Fibroblast of gingiva (primary cell): ENCODE results near the gene CISD3.

Source experiments
- DNase-seq: peaks from one replicate; pipeline ENCODE4 v3.0.0-alpha.2; 2011; ENCODE audit warnings: low read depth

The CISD3 gene, protein sequence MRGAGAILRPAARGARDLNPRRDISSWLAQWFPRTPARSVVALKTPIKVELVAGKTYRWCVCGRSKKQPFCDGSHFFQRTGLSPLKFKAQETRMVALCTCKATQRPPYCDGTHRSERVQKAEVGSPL

DNA sequence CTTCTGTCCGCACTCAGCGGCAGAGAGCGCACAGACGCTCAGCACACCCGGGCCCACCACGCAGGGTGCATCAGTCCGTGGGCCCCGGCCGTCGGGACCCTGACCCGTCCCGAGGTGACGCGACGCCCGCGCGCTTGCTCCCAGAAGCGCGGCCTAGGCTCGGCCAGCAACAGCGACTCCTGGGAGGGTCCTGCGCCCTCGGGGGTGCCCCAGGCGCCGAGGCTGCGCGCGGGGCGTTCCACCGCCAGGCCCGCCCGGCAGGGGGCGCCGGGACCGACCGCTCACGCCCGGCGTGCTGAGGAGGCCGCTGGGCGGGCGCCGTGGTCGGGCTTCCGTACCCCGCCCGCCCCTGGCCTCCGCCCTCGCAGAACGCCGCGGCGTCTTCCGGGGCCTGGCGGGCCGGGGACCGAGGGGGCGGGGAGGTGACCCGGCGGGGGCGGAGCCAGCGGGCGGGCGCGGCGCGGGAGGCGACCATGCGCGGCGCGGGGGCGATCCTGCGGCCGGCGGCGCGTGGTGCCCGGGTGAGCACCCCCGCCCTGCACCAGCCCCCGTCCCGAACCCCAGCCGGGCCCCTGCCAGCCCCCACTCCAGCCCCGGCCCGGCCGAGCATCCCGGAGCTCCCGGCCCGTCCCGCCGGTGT lies at the start of gene CISD3:
Gene CISD3, plus strand, starts transcription at position 456 of the 640 bp plus-strand sequence. Its CDS starts 18 bp downstream, at position 474.
- peak; percentile 86 for DNase-seq

GRCh38 chr17:38681096-38681495 lies 49.0 kb upstream of the CISD3 start:
- DNase-seq, result no peak

GRCh38 chr17:38685491-38685890 lies 44.6 kb upstream of the CISD3 start:
- no peak for DNase-seq

GRCh38 chr17:38687286-38687685 lies 42.9 kb upstream of the CISD3 start:
- no peak for DNase-seq

DNA sequence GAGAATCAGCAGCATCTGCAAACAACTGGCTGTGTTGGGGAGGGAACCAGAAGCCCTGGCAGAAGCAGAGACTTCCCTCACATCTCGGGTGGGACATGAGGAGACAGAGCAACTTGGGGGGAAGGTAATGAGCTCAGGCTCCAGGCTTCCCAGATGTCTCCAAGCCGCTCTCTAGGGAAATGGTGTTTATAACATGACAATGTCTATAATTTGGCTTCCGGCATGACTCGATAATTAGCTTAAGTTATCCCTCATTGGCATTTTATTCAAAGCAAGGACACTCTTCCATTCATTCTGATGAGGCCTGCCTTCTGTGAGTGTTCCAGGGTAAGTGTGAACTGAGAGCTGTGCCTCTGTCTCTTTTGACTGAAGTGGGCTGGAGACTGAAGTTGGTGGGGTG lies 39.8 kb upstream of the CISD3 start:
- DNase-seq, result no peak

GRCh38 chr17:38691154-38691553 lies 39.0 kb upstream of the CISD3 start:
- DNase-seq, result no peak

GRCh38 chr17:38693700-38694329 lies 36.3 kb upstream of the CISD3 start:
- peak; percentile 86 for DNase-seq

DNA sequence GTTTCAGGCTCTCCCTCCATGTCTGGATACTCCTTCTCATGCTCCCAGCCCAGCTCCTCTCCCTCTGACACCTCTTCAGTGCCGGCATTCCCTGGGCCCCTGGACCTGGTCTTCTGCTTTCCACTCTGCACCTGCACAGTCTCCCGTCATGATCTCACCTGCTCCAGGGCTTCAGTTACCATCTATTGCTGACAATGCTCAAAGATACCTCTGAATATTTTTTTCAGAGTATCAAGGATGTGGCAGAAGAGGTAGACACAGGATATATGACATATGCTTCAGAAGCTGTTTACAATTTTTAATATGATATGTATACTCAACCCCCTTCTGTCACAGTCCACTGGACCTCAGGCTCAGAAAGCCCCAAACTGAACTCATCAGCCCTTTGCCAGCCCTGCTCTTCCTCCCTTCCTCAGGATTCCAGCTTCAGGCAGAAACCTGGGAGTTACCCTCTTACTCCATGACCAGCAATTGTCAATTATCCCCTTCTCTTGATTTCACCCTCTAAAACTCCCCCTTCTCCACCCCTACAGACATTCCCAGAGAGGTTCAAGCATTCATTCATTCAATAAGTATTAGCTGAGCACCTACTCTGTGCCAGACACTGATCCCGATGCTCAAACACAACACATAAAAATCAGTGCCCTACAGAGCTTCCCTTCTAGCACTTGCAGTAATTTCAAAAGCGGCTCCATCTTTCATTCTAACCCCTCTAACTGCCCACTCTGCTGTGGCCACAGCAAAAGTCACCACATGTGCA lies 32.9 kb upstream of the CISD3 start:
- DNase-seq, result no peak

DNA sequence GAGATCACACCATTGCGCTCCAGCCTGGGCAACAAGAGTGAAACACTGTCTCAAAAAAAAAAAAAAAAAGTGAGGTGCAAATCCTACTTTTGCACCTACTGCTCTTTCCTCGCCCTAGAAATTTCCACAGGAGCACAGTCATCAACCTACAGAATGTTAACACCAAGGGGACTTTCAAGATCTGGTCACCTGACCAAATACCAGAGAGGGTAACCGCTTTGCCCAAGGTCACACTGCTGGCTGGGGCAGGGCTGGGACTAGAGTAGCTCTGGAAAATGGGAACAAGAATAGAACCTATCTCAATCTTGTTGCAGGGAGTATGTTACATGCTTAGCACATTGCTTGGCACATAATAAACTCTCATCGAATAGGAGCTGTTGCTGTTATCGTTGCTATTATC lies 31.4 kb upstream of the CISD3 start:
- DNase-seq, result no peak

DNA sequence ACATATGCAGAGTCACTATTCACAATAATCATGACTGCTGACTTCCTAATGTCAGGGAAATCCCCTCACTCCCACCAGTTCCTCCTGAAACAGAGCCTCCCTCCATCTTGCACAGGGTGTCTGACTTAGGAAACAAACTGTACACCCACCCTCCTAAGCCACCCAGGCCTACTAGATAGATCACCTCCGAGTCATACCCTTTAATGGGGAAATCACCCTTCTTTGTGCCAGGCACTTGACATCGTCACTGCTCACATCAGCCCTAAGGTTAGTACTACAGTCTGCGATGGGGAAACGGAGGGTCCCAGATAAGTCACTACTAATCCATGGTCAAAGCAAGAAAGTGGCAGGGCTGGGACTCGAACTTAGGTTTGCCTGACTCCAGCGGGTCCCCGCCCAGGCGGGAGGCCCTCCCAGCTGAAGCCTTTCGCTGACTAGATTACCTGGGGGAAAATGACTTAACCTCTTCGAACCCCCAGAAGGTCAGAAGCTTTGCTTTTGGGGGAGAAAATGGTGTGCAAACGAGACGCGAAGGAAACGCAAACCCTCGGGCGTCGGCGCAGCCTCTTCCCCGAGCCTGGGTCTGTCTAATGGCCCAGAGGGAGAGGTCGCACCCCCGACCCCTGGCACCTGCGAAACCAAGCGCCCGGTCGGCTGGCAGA lies 28.5 kb upstream of the CISD3 start:
- peak; percentile 21 for DNase-seq

DNA sequence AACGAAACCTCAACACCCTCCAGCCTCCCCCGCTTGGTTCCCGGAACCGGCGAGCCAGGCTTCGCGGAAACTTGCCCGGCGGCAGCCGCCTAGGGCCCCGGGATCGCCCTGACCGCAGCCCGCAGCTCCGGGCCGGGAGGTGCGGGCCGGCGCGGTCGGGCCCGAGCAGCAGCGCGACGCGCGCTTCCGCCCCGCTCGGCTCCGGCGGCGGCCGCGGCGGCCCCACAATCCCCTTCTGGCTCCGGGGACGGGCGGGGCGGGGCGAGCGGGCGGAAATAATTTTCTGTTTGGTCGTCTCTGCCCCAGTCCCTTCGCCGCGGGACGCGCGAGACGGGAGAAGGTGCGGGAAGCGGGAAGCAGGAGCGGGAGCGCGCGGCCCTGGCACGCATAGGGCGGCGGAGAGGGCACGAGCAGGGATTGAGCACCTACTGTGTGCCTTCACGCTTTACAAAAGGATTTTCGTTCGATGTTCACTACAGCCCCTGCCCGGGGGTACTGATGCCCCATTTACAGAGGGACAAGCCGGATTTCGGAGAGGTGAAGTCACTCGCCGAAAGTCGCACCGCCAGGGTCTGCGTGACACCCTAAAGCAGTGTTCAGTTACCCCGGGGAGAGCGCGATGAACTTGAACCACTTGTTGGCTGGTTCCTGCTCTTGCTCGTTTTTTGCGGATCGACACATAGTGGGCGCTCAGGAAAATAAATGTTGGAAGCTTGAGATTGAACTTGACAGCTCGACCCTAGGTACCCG lies 27.8 kb upstream of the CISD3 start:
- DNase-seq, result peak; percentile 87

DNA sequence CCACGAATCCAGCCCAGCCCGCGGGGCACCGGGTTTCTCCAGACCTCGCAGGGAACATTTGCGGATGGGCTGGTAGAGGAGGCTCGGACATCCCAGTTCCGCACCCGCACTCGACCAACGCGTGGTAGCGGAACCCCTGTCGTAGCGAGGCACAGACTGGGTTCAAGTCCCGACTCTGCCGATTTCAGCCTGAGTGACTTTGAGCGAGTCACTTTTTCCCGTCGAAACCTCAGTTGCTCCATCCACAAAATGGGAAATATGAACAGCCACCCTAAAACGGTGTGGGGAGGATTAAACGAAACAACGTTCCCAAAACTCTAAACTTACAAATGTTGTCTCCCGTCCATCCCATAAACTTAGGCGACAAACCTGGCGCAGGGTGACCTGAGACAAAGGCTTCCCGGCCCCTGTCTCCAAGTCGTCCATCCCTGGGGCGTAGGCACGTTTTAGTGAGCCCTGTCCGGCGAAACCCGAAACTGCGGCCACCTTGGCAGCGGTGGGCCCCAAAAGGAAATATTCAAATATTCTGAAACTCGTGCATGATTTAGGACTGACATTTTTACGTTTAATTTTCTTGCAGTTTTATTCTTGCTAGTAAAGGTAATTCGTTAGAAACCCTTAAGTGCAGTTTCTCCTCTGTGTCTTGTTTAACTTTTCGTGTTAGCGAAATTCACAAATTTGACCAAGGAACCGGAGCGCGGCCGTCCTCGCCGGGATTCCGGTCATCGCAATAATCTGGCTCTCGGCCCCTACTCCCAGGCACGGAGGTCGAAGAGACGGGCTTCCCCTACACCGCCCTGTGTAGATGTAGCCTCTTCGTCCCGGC lies 27.0 kb upstream of the CISD3 start:
- DNase-seq, result no peak

DNA sequence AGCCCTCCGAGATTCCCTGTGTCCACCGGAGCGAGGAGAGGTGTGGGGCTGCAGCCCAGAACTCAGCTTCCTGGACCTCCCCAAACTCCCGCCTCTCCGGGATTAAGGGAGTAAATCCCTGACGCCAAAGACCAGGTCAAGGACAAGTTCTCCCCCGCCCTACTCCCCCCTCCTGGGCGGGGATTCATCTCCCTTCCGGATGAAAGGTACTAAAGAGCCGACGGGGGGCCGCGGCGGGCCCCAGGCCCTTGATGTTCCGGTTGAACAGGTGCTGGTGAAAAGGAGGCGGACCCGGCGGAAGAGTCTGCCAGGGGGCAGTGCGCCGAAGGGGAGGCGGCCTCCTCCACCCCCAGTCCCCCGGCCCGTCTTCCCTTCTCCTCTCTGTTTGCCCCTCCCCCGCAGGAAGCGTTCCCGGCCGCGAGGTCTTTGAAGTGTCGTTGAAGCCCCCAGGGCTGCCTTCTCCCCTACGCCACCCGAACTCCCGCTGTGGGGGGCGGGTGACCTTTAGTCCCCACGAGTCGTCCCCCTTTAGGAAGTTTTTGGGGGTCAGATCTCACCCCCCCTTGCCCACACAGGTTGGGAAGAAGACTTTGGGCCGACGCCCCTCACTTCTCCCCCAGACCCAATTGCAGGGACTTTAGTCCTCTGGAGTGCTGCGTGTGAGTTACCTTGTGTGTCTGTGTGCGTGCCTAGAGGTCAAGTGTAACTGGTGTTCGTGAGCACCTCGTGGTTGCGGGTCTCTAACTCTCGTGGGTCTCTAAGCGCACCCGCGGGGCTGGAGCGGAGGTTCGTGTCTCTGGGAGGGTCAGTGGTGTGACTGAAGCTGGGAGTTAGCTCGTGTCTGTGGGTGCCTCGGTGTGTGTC lies 26.2 kb upstream of the CISD3 start:
- DNase-seq, result peak; percentile 6

GRCh38 chr17:38704606-38705522 lies 25.3 kb upstream of the CISD3 start, which contains the start of gene MLLT6:
MLLT6 (plus strand) TSS chr17:38705273; CDS start chr17:38705633, 360 bp downstream.
- peak; percentile 80 for DNase-seq

DNA sequence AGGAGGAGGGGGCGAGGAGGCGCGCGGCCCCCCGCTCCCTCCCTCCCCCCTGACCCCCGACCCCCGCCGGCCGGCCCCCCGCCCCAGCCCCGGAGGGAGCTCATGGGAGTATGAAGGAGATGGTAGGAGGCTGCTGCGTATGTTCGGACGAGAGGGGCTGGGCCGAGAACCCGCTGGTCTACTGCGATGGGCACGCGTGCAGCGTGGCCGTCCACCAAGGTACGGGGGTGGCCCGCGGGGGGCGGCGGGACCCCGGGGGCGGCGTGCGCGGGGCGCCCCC lies 24.7 kb upstream of the CISD3 start:
- no peak for DNase-seq

DNA sequence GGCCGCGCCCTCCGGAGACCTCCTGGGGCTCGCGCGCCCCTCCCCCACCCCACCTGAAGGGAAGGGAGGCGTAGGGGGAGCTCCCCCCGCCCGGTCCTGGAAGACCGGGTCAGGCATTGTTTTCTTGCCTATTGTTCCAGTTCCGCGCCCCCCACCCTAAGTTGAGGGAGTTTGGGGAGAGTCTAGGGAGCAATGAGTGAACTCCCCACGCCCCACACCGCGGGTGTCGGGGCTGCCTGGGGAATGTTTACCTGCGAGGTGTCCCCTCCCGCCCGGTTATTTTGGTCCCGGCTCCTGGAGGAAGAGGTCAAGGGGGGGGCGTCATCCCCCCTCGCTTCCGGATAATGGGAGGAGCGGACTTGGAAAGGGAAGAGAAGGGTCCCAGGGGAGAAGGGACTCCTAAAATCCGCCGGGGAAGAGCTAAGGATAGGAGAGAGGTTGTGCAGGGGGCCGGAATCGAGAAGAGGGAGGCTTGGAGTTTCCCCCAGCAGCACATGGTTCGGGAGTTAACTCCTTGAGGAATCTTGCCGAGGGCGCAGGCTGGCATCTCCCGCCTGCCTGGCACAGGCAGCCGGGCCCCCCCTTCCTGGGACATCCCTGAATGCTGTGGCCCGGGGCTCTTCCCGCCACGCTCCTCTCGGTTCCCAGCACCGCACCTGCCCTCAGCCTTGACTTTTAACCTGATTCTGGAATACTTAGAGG lies 24.2 kb upstream of the CISD3 start:
- DNase-seq, result peak; percentile 39

DNA sequence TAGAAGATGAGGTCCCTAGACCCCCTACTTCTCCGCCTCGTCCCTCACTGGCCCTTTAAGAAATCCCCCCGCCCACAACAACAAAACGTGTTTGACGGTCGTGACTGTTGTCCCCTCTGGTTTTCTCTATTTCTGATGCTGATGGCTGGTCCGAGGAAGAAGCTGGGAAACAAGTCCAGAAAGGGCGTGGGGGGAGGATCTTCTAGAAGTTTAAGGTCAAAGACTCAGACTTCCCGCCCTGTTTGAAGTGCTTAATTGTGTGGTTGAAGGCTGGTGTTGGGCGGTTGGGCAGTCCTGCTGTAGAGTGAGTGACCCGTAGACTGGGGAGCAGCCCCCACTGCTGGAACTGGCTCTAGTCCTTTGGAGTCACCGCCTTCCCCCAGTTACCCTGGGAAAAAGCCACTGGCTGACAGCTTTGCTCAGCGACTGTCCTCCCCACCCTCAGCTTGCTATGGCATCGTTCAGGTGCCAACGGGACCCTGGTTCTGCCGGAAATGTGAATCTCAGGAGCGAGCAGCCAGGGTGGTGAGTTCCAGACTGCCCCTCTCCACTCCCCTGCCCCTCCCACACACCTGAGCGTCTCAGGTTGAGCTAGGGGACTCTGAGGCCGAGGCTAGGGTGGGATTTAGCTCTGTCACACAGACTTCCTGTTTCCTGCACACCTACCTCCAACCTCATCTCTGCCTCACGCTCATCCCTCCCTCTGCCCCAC lies 23.5 kb upstream of the CISD3 start:
- DNase-seq, result no peak
